HG03342 (cell line): ENCODE measurements around the gene NLN.
"Not testable (repeated sequence)": the region's sequence is repeated elsewhere in the genome, so short reads cannot be mapped to it uniquely, and the experiment has no call there.

ENCODE experiments used
- ATAC-seq: cut with Tn5 transposase; IDR thresholded peaks from one replicate; pipeline ENCODE4 v1.9.1; 2021; ENCODE audit warnings: mild to moderate bottlenecking, moderate library complexity; ENCODE audit not compliant: unreplicated experiment

NLN gene

GRCh38 chr5:65828022-65828896 lies 106.3 kb downstream of the NLN start:
- no peak for ATAC-seq

DNA sequence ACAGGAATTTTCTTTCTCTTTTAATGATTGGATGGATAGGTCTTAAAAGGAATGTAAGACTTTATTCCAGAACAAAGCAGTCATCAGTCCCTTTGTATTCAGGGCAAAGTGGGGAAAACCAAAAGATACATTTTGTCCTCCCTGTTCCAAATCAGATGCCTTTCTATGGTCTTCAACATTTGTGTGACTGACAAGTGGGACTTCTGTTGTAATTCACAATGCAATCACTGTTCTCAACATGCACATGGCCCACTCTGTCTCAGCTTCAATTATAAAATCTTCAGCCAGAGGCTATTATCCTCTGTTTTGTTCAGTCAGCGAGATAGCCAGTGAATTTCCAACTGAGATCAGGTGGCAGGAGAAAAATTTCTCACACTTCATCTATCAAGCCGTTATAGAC lies 108.9 kb downstream of the NLN start:
- ATAC-seq: no peak

DNA sequence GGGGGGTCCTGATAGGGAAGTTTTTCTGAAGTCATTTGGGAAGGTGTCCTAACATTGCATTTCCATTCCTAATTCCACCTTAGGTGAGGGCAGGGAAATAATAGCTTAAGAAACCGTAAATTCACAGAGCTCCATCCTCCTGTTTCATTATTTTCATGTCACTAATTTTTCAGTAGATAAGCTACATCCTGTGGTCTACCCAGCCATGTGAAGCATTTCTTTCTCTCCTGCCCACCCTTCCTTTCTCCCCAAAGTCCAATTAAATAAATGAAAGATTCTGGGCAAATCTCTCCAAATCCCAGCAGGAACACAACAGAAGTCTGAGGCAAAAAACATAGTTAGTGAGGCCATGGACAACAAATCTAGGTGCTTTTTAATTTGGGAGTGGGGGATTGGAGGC lies 109.3 kb downstream of the NLN start:
- no peak for ATAC-seq

GRCh38 chr5:65832152-65832551 lies 110.1 kb downstream of the NLN start:
- no peak for ATAC-seq

DNA sequence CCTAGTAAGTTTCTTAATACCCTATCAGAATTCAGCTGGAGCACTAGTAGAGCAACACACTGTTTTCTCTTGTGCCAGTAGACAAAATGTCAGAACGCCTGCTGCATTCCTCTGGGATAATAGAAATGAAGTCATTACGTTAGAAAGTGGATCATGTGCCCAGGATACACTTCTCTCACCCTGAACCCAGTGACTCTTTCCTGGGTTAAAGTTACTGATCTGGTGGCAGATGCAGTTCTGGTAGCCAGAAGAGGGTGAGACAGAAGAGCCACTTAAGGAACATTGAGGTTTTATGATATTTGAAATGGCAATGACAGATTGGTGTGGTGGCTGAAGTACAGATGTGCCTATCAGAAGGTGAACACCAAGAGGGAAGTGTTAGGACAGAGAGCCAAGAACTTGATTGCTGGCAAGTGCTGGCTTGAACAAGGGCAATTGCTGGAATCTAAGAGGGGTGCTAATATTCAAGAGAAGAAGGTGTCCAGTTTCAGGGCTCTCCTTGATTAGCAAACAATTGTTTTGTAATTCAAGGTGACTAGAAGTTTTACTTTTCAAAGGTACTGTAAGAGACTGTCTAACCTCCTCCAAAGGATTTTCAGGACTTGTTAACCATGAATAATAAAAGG lies 110.7 kb downstream of the NLN start:
- ATAC-seq: no peak

DNA sequence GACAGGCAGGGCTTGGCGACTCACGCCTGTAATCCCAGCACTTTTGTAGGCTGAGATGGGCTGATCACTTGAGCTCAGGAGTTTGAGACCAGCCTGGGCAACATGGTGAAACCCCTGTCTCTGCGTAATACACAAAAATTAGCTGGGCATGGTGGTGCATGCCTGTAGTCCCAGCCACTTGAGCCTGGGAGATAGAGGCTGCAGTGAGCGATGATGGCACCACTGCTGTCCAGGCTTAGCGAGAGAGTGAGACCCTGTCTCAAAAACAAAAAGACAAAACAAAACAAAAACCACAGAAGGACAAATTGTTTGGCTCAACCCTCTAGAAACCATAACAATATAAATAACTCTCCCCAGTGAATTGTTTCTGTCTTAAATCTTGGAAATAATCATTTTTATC lies 111.8 kb downstream of the NLN start:
- ATAC-seq: no peak

DNA sequence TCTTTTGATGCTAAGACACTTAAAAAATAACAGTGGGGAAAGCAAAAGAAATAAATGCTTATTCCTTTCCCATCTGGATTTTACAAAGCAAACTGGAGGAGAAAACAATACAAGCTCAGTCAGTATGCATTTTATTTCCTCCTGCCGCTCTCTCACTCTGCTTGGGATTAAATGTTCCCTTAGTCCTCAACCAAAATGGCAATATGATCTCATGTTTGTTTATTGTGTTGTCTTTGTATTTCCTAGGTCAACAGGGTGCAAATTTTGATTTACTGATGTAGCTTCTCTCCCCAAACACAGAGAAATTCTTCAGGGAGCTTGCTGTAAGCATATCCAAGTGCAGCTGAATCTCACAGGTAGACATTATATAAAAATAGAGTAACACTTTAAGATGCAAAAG lies 112.3 kb downstream of the NLN start:
- no peak for ATAC-seq

DNA sequence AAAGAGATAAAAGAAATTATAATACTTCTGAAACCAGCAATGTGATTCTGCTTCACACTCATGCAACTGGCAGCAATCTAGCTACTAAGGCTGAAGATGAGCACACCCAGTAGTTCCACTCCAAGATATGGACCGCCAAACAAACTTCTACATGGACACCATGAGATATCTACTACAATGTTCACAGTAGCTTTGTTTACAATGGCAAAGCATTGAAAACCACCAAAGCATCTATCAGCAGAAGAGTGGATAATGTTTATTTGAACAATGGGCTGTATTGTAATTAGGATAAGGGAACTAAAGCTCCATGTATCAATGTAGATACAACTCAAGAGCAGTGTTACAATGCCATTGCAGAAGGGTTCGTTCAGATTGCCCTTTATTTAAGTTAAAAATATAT lies 113.2 kb downstream of the NLN start:
- ATAC-seq: no peak

GRCh38 chr5:65837139-65837538 lies 115.1 kb downstream of the NLN start:
- no peak for ATAC-seq

- not testable (repeated sequence) for ATAC-seq
These were observed 117.2 kb downstream of the NLN start for GRCh38 chr5:65839170-65839569.

- no peak for ATAC-seq
These were observed 118.1 kb downstream of the NLN start for GRCh38 chr5:65840071-65840470.

DNA sequence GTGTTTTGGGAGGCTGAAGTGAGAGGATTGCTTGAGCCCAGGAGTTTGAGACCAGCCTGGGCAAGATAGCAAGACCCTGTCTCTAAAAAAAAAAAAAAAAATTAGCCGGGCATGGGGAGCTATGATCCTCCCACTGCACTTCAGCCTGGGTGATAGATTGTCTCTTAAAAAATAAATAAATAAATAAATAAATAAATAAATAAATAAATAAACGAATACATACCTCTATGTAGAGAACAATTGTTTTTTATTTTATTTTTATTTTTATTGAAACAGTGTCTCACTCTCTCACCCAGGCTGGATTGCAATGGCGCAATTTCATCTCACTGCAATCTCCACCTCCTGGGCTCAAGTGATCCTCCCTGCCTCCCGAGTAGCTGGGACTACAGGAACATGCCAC lies 122.8 kb downstream of the NLN start:
- not testable (repeated sequence) for ATAC-seq

- ATAC-seq: no peak
These were observed 124.1 kb downstream of the NLN start for GRCh38 chr5:65846101-65846500.

DNA sequence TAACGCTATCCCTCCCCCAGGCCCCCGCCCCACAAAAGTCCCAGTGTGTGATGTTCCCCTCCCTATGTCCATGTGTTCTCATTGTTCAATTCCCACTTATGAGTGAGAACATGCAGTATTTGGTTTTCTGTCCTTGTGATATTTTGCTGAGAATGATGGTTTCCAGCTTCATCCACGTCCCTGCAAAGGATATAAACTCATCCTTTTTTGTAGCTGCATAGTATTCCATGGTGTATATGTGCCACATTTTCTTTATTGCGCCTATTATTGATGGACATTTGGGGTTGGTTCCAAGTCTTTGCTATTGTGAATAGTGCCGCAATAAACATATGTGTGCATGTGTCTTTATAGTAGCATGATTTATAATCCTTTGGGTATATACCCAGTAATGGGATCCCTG lies 125.0 kb downstream of the NLN start:
- not testable (repeated sequence) for ATAC-seq

GRCh38 chr5:65849918-65850317 lies 127.9 kb downstream of the NLN start:
- not testable (repeated sequence) for ATAC-seq

GRCh38 chr5:65854925-65855324 lies 132.9 kb downstream of the NLN start:
- ATAC-seq: no peak

DNA sequence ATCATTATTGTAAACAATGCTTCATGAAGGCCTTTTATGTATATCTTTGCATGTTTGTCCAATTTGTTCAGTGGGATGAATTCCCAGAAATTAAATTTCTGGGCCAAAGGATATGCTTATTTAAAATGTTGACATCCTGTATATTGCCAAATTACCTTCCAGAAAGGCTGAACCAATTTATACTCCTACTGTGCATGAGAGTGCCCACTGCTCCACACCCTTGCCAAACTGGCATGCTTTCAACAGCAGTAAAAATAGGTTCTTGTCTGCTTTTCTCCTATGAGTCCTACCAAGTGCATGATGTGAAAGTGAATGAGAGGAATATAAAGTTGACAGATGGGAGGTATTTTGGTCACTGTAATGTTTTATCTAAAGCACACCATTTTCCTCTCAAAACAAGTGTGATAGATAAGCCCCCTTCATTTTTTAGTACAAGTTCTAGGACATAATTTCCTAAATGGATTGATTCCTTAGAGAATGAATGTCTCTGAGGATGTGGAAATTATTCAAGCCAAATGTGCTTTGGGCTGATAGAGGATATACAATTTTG lies 133.8 kb downstream of the NLN start:
- ATAC-seq: no peak

DNA sequence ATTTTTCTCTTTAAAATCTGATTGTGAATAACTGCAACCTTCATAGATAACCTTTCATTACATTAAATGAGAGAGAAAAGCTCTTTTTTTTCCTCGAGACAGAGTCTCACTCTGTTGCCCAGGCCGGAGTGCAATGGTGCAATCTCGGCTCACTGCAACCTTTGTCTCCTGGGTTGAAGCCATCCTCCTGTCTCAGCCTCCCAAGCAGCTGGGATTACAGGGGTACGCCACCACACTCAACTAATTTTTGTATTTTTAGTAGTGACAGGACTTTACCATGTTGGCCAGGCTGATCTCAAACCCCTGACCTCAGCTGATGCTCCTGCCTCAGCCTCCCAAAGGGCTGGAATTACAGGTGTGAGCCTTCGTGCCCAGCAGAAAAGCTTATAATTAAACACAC lies 134.5 kb downstream of the NLN start:
- ATAC-seq: no peak

DNA sequence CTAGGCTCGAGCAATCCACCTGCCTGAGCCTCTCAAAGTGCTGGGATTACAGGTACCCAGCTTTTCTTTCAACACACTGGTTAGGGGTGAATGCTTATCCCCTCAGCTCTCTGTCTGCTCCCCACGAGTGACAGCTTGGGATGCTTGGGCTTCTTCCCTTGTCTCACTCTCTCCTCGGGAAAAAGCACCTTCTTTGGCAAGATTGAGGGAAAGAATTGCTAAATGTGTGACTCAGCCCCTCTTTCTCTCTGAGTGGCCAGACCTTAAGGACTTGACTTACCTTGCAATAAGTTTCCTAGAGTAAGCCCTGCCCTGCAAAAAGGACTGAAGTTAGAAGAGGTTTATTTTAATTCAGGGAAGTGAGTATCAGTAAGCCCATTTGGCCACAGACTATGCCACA lies 136.3 kb downstream of the NLN start:
- ATAC-seq: no peak

GRCh38 chr5:65861830-65862241 lies 139.8 kb downstream of the NLN start:
- ATAC-seq: no peak

DNA sequence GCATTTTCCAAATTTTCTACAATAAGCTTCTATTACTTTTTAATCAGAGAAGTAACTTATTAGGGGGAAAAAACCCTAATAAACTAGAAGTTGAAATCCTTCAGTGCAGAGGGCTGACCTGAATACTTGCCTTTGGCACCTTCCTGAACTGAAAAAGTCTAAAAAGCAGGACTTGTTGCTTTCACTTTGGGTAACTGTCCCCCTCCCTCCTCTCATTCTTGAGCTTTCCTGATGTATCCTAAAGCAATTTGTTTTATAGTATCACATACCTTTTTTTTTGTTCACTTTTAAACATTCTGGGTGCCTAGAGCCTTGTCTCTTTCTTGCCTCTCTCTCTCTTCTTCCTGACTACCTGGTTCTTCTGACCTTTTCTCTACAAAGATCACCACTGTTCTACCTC lies 140.4 kb downstream of the NLN start:
- no peak for ATAC-seq

GRCh38 chr5:65863747-65864146 lies 141.7 kb downstream of the NLN start:
- no peak for ATAC-seq
